HG03103 (cell line): Measurements from ENCODE around the gene KRT85.

Source experiments
- ATAC-seq: cut with Tn5 transposase; IDR thresholded peaks from one replicate; pipeline ENCODE4 v1.9.1; 2021; ENCODE audit warnings: low read depth; ENCODE audit not compliant: unreplicated experiment

KRT85 gene

GRCh38 chr12:52369211-52369610 lies 1.9 kb upstream of the KRT85 start:
- no peak for ATAC-seq

GRCh38 chr12:52368508-52368907 lies 1.2 kb upstream of the KRT85 start:
- ATAC-seq, result no peak

- ATAC-seq, result no peak
Measured at GRCh38 chr12:52367876-52368275, 595 bp upstream of the KRT85 start.

- no peak for ATAC-seq
Measured at GRCh38 chr12:52364901-52365489, 2.3 kb downstream of the KRT85 start.

GRCh38 chr12:52364061-52364460 lies 3.2 kb downstream of the KRT85 start:
- ATAC-seq, result no peak

GRCh38 chr12:52363111-52363679 lies 4.1 kb downstream of the KRT85 start:
- ATAC-seq, result no peak

GRCh38 chr12:52362118-52362726 lies 5.1 kb downstream of the KRT85 start:
- no peak for ATAC-seq

GRCh38 chr12:52361553-52361952 lies 5.7 kb downstream of the KRT85 start:
- ATAC-seq, result no peak

GRCh38 chr12:52360663-52361271 lies 6.5 kb downstream of the KRT85 start:
- no peak for ATAC-seq

- ATAC-seq, result no peak
Measured at GRCh38 chr12:52360106-52360662, 7.1 kb downstream of the KRT85 start.

GRCh38 chr12:52359621-52360061 lies 7.6 kb downstream of the KRT85 start:
- ATAC-seq, result no peak

- ATAC-seq, result peak; percentile 90
Measured at GRCh38 chr12:52358575-52359350, 8.5 kb downstream of the KRT85 start.

GRCh38 chr12:52356762-52357580 lies 10.3 kb downstream of the KRT85 start:
- ATAC-seq, result no peak

GRCh38 chr12:52356031-52356761 lies 11.1 kb downstream of the KRT85 start:
- ATAC-seq, result no peak

- no peak for ATAC-seq
Measured at GRCh38 chr12:52355176-52355575, 12.1 kb downstream of the KRT85 start.

- no peak for ATAC-seq
Measured at GRCh38 chr12:52354200-52354599, 13.1 kb downstream of the KRT85 start.

GRCh38 chr12:52353766-52354165 lies 13.5 kb downstream of the KRT85 start:
- ATAC-seq, result no peak

- no peak for ATAC-seq
Measured at GRCh38 chr12:52352951-52353350, 14.3 kb downstream of the KRT85 start.
